HG02610 (cell line): ENCODE measurements around the gene CPLANE1.
"Not testable (repeated sequence)": the region's sequence is repeated elsewhere in the genome, so short reads cannot be mapped to it uniquely, and the experiment has no call there.

Experiments used
- ATAC-seq: cut with Tn5 transposase; IDR thresholded peaks from one replicate; pipeline ENCODE4 v1.9.1; 2021; ENCODE audit warnings: mild to moderate bottlenecking, moderate library complexity; ENCODE audit not compliant: unreplicated experiment

Gene CPLANE1

GRCh38 chr5:37208883-37209797, 40.0 kb downstream of the CPLANE1 start:
- ATAC-seq, result no peak

GRCh38 chr5:37207802-37208201, 41.4 kb downstream of the CPLANE1 start:
- no peak for ATAC-seq

GRCh38 chr5:37206736-37207135, 42.4 kb downstream of the CPLANE1 start:
- no peak for ATAC-seq

- no peak for ATAC-seq
Measured at GRCh38 chr5:37198842-37199241, 50.3 kb downstream of the CPLANE1 start.

- ATAC-seq, result peak; percentile 39
Measured at GRCh38 chr5:37198061-37198460, 51.1 kb downstream of the CPLANE1 start.

GRCh38 chr5:37197340-37198050, 51.7 kb downstream of the CPLANE1 start:
- peak; percentile 86 for ATAC-seq

GRCh38 chr5:37190592-37190991, 58.6 kb downstream of the CPLANE1 start:
- ATAC-seq, result no peak

GRCh38 chr5:37189355-37189754, 59.8 kb downstream of the CPLANE1 start:
- no peak for ATAC-seq

- no peak for ATAC-seq
Measured at GRCh38 chr5:37187465-37187977, 61.7 kb downstream of the CPLANE1 start.

GRCh38 chr5:37184748-37185364, 64.3 kb downstream of the CPLANE1 start:
- peak; percentile 89 for ATAC-seq

GRCh38 chr5:37182667-37183066, 66.5 kb downstream of the CPLANE1 start:
- ATAC-seq, result no peak

- ATAC-seq, result no peak
Measured at GRCh38 chr5:37174928-37175327, 74.2 kb downstream of the CPLANE1 start.

- no peak for ATAC-seq
Measured at GRCh38 chr5:37172957-37173356, 76.2 kb downstream of the CPLANE1 start.

- no peak for ATAC-seq
Measured at GRCh38 chr5:37170856-37171255, 78.3 kb downstream of the CPLANE1 start.

- ATAC-seq, result no peak
Measured at GRCh38 chr5:37166197-37166596, 83.0 kb downstream of the CPLANE1 start.

- ATAC-seq, result no peak
Measured at GRCh38 chr5:37165761-37166160, 83.4 kb downstream of the CPLANE1 start.

- ATAC-seq, result no peak
Measured at GRCh38 chr5:37153661-37154060, 95.5 kb downstream of the CPLANE1 start.

- no peak for ATAC-seq
Measured at GRCh38 chr5:37146896-37147295, 102.3 kb downstream of the CPLANE1 start.

- ATAC-seq, result no peak
Measured at GRCh38 chr5:37136694-37137093, 112.5 kb downstream of the CPLANE1 start.

- not testable (repeated sequence) for ATAC-seq
Measured at GRCh38 chr5:37135312-37135711, 113.9 kb downstream of the CPLANE1 start.

- no peak for ATAC-seq
Measured at GRCh38 chr5:37133939-37134338, 115.2 kb downstream of the CPLANE1 start.
